Prostate gland (tissue), 2 donors: Measurements from ENCODE around the gene NTN5.

Experiments
- POLR2A ChIP-seq: fragments of 450-650 bp; IDR thresholded peaks from one replicate; pipeline ENCODE4 v1.6.1; 2016; ENCODE audit warnings: antibody characterized with exemption, mild to moderate bottlenecking
- POLR2AphosphoS5 ChIP-seq: sonication (generic); formaldehyde crosslinking; IDR thresholded peaks from one replicate; pipeline ENCODE4 v1.6.1; 2017; ENCODE audit warnings: antibody characterized with exemption
- TF ChIP-seq, protein P1 (sequence below), 4 experiments: fragments of 200-600 bp in 2 of 4; fragments of 450-650 bp in 2 of 4; sonication (generic) in 2 of 4; IDR thresholded peaks; 1 replicate in 3 of 4; 2 replicates in 1 of 4; pipeline ENCODE4 v1.5.1; 2016 to 2019; ENCODE audit warnings: antibody characterized with exemption in 4 of 4, mild to moderate bottlenecking in 2 of 4, moderate library complexity in 2 of 4

DNA sequence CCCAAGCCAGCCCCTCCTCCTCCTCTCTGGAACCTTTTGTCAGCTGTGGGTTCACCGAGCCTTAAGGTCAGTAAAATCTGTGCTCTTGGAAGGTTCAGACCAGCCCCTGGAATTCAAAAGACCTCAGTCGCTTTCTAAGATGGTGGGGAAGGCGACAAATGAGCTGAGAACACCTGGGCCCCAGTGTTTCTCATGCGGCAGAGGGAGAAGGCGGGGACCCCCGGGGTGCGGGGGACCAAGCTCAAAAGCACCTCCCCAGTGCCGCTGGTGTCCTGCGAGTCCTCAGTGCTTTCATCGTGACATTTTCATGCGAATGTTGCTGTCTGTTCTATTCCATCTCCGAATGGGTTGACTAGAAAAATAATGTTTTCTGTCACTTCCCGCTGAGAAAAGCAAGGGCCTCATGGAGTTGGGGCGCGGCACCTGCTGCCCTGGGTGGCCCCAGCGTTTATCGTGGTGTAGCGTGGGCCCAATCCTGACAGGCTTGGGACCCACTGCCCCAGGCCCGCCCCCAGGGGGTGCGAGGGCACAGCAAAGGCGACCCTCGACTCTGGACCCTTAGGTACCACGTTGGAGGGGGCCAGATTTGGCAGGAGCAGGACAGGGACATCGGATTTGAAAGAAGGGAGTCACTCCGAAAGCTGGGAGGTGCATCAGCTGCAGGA is 751 bp upstream of the NTN5 start:
- TF ChIP-seq POLR2A (no peak), POLR2AphosphoS5 (no peak)
- TF ChIP-seq, protein P1, sequence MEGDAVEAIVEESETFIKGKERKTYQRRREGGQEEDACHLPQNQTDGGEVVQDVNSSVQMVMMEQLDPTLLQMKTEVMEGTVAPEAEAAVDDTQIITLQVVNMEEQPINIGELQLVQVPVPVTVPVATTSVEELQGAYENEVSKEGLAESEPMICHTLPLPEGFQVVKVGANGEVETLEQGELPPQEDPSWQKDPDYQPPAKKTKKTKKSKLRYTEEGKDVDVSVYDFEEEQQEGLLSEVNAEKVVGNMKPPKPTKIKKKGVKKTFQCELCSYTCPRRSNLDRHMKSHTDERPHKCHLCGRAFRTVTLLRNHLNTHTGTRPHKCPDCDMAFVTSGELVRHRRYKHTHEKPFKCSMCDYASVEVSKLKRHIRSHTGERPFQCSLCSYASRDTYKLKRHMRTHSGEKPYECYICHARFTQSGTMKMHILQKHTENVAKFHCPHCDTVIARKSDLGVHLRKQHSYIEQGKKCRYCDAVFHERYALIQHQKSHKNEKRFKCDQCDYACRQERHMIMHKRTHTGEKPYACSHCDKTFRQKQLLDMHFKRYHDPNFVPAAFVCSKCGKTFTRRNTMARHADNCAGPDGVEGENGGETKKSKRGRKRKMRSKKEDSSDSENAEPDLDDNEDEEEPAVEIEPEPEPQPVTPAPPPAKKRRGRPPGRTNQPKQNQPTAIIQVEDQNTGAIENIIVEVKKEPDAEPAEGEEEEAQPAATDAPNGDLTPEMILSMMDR (IDR thresholded peaks at IDR 0.05): no peak
